Measurements from ENCODE around the gene OLFML1. TPM values are rescaled to one million over a fixed set of nuclear protein-coding genes. Genes with fewer than 3 reads are reported as not detected.

OLFML1 gene
- total RNA-seq, 4 donors from 2014 or later: 1.2 to 13.1 (median 6.6) TPM

GRCh38 chr11:7548659-7549274 is 63.5 kb downstream of the OLFML1 start:
- Histone ChIP-seq H3K27me3 (no peaks in the 10 kb centered on the region), H3K4me3 (no peak overlapping the region), H3K36me3 (peaks cover 0 to 9% (median 0%) of the 10 kb centered on the region in 3 donors), H3K9me3 (no peaks in the 10 kb centered on the region), H3K27ac (no peak overlapping the region), H3K4me1 (peaks cover 0 to 5% (median 2%) of the 10 kb centered on the region in 4 donors)
- no peak for DNase-seq (ENCODE audit: low spot score in 2 of 2)
- 74% methylated on average over 7 of the region's 7 CpGs for WGBS, 2 donors
- no peak for TF ChIP-seq EP300 (IDR thresholded peaks at IDR 0.05)
- TF ChIP-seq POLR2A (IDR thresholded peaks at IDR 0.05): no peak
- peak in 1 of 5 experiments; percentile 26 for TF ChIP-seq CTCF (IDR thresholded peaks at IDR 0.05)

GRCh38 chr11:7549681-7550080 is 64.4 kb downstream of the OLFML1 start:
- 66 to 70% methylated on average over 4 of the region's 4 CpGs for WGBS, 2 donors
- no peak for TF ChIP-seq POLR2A (IDR thresholded peaks at IDR 0.05)
- no peak for TF ChIP-seq CTCF (IDR thresholded peaks at IDR 0.05)
- TF ChIP-seq EP300 (IDR thresholded peaks at IDR 0.05): no peak

GRCh38 chr11:7551571-7551970 is 66.3 kb downstream of the OLFML1 start:
- H3K4me1 ChIP-seq: peaks cover 0 to 21% (median 6%) of the 10 kb centered on the region in 4 donors
- no peak for DNase-seq (ENCODE audit: low spot score in 2 of 2)
- 48 to 75% methylated on average over 1 of the region's 1 CpG for WGBS, 2 donors
- H3K36me3 ChIP-seq: peaks cover 0 to 9% (median 0%) of the 10 kb centered on the region in 3 donors
- peak overlapping the region in 2 of 4 donors; percentile 40 to 60 for H3K27ac ChIP-seq
- no peak overlapping the region for H3K4me3 ChIP-seq
- no peak for TF ChIP-seq CTCF (IDR thresholded peaks at IDR 0.05)
- no peaks in the 10 kb centered on the region for H3K27me3 ChIP-seq
- H3K9me3 ChIP-seq: no peaks in the 10 kb centered on the region

More at GRCh38 chr11:7549681-7550080, 64.4 kb downstream of the OLFML1 start:
- H3K9me3 ChIP-seq: no peaks in the 10 kb centered on the region
- no peak overlapping the region for H3K27ac ChIP-seq
- no peaks in the 10 kb centered on the region for H3K27me3 ChIP-seq
- DNase-seq (ENCODE audit: low spot score in 2 of 2): no peak
- H3K36me3 ChIP-seq: peaks cover 0 to 9% (median 0%) of the 10 kb centered on the region in 3 donors
- no peak overlapping the region for H3K4me3 ChIP-seq
- peaks cover 0 to 10% (median 3%) of the 10 kb centered on the region in 4 donors for H3K4me1 ChIP-seq

- Histone ChIP-seq H3K4me3 (no peak overlapping the region), H3K9me3 (no peaks in the 10 kb centered on the region), H3K36me3 (peaks cover 0 to 9% (median 0%) of the 10 kb centered on the region in 3 donors), H3K4me1 (peaks cover 0 to 21% (median 6%) of the 10 kb centered on the region in 4 donors), H3K27ac (no peak overlapping the region), H3K27me3 (no peaks in the 10 kb centered on the region)
- no peak for TF ChIP-seq POLR2A (IDR thresholded peaks at IDR 0.05)
- no peak for TF ChIP-seq EP300 (IDR thresholded peaks at IDR 0.05)
- no peak for TF ChIP-seq CTCF (IDR thresholded peaks at IDR 0.05)
- 85 to 91% methylated on average over 4 of the region's 4 CpGs for WGBS, 2 donors
- no peak for DNase-seq (ENCODE audit: low spot score in 2 of 2)
These were observed 67.4 kb downstream of the OLFML1 start for GRCh38 chr11:7552666-7553065.

- Histone ChIP-seq H3K27me3 (no peaks in the 10 kb centered on the region), H3K4me3 (no peak overlapping the region), H3K27ac (peak overlapping the region; percentile 12 to 72 (median 34)), H3K4me1 (peaks cover 0 to 21% (median 6%) of the 10 kb centered on the region in 4 donors), H3K36me3 (peaks cover 0 to 4% (median 0%) of the 10 kb centered on the region in 3 donors), H3K9me3 (no peaks in the 10 kb centered on the region)
- TF ChIP-seq CTCF (IDR thresholded peaks at IDR 0.05) (no peak), POLR2A (IDR thresholded peaks at IDR 0.05) (no peak), EP300 (IDR thresholded peaks at IDR 0.05) (no peak)
- peak in 1 of 2 donors; percentile 41 for DNase-seq (ENCODE audit: low spot score in 2 of 2)
- WGBS, 2 donors: 58 to 59% methylated on average over 7 of the region's 7 CpGs
These were observed 69.9 kb downstream of the OLFML1 start for GRCh38 chr11:7555052-7555699.

Measured in tibial nerve (tissue), 4 donors.